GM19467 (cell line): ENCODE data around the gene POMGNT2.
"Not testable (repeated sequence)": the region's sequence is repeated elsewhere in the genome, so short reads cannot be mapped to it uniquely, and the experiment has no call there.

ENCODE experiments used
- ATAC-seq: cut with Tn5 transposase; IDR thresholded peaks from one replicate; pipeline ENCODE4 v1.9.1; 2021; ENCODE audit warnings: mild to moderate bottlenecking, moderate library complexity; ENCODE audit not compliant: unreplicated experiment

Gene POMGNT2

DNA sequence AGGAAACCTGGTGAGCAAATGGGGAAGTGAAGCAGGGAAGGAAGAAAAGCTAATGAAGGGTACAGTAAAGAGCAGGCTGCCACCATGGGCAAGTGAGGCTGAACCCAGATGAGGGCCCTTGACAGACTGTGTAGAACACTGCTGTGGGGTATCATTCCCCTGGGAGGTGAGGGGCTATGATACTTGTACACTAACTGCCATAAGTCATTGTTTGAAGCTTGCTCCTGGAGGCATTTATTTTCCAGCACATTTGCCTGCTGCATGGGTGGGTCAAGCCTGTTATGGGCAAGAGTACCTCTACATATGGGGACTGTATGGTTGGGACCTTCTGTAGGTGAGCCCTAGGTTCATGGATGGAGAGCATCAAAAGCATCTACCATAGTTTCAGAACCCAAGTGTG lies 57.4 kb downstream of the POMGNT2 start:
- ATAC-seq = no peak

DNA sequence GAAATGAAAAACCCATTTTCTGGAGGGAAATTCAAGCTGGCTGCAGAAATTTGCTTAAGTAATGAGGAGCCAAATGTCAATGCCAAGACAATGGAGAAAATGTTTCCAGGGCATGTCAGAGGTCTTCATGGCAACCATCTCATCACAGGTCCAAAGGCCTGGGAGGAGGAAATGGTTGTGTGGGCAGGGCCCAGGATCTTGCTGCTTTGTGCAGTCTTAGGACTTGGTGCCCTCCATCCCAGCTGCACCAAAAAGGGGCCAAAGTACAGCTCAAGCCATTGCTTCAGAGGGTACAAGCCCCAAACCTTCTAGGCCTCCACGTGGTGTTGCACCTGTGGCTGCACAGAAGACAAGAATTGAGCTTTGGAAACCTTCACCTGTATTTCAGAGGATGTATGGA lies 59.3 kb downstream of the POMGNT2 start:
- ATAC-seq = no peak

DNA sequence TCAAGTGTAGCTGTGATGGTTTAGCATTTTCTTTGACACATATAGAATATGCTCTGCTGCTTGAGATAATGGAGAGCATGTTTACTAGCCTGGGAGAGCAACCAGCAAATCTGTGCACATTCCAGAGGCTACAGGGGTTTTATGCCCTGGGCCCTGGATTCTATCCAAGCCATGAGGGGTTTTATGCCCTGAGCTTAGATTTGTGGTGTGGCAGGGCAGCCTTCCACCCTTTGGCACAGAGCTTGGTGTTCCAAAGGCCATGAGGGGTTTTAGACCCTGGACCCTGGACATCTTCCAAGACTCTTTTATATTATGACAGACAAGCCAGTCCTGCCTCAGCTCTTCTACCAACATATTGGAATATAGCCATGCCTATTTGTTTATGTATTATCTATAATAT lies 60.8 kb downstream of the POMGNT2 start:
- ATAC-seq = not testable (repeated sequence)

DNA sequence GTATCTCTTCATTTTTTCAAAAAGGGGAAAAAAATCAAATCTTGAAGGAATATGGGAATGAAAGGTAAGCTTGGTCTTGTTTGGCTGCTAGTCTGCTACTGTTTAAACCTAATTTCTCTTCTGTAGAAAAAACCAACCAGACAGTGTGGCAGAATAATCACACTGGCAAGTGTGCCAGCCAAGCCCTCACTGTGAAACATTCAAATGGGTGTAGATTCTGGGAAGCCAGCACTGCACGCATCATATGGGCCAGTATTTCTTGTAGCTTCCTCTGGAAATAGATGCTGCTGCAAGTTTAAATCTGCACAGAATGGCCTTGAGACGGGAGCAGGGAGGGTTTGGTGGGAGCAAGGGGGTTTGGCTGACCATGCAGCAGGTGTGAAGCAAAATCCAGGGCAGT lies 62.1 kb downstream of the POMGNT2 start:
- no peak for ATAC-seq

DNA sequence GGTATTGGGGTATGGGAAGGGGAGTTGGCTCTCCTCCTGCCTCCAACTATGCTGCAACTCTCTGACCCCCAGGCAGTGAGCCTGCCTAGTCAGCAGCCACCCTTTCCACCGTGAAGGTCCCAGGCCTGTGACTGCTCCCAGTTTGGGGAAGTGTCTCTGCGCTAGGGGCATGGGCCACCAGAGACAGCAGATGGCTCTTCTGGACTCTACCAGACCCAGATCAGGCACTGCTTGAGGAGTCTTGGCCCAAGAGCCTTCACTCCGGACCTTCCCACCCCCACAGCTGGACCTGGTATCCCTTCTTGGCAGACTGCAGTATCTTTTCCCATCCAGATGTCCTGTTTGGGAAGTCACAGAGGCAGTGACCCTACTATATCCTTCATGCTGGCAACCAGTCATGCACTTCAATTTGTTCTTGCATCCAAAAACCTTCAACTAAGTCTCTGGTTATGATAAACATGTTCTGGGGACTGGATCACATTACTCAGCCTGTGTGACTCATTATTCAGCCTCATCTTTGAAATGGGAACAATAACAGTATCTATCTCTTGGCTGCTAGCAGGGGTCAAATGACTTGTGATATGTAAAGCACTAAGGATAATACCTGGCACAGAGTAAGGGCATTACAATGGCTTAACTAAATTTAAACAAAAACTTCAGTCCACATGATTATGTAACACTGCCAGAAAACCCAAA lies 62.7 kb downstream of the POMGNT2 start:
- no peak for ATAC-seq

DNA sequence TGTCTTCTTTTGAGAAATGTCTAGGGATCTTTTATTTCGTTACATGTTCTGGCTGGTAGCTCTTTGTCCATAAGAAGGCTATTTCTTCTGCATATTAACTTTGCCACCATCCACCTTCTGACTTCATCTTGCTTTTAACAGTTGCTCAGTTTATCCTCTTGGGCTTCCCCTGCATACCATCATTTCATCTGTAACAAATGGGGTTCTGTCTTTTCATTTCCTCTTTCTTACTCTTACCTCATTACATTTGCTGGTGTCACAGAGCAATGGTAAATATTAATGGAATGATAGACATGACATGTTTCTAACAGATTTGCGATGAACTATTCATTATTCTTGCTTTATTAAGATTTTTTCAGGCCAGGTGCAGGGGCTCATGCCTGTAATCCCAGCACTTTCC lies 64.4 kb downstream of the POMGNT2 start:
- ATAC-seq = no peak

DNA sequence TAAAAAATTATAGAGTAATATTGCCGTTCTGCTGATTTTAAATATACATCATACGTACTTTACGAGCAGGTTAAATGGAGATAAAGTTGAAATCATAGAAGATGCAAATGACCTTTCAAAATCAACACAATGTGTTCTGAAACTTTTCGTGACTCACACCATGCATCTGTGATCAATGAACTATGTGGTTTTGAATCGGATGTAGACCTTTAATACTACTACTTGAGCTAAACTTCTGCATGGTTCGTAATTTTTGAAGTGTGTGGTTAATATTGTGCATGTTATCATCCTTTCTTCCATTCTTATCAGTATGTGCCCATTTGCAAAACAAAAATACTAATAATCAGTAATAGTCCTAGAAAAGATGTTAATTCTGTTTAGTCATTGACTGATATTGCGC lies 67.9 kb downstream of the POMGNT2 start:
- peak; percentile 65 for ATAC-seq

DNA sequence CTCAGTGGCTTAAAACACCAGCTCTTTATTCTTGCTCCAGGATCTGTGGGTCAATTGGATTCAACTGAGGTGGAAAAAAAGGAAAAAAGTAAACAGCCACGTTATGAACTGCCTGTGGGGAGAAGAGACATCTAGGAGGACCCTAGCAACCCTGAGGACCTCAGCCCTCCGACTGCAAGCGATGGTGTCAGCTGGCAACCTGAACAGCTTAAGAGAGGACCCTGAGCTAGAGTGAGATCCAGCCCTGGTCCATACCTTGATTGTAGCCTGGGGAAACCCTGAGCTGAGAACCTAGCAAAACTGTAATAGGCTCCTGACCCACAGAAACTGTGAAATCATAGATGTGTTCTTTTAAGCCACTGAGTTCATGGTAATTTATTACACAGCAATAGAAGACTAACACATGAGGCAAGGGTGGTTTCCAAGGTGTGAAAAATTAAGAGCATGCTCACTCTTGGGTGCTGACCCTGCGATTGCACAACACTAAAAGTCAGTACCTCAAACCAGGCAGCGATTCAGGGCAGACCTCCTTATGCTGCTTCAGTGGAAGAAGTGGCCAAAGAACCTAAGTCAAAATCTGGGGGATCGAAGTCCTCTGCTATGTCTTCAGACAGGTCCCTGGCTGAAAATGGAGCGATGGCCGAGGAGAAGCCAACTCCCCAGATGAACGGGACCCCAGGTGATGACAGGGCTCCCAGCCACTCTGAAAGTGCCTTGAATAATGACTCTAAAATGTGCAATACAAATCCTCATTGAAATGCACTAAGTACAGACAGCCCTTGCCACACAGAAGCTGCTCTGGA lies 69.1 kb downstream of the POMGNT2 start:
- ATAC-seq = no peak

DNA sequence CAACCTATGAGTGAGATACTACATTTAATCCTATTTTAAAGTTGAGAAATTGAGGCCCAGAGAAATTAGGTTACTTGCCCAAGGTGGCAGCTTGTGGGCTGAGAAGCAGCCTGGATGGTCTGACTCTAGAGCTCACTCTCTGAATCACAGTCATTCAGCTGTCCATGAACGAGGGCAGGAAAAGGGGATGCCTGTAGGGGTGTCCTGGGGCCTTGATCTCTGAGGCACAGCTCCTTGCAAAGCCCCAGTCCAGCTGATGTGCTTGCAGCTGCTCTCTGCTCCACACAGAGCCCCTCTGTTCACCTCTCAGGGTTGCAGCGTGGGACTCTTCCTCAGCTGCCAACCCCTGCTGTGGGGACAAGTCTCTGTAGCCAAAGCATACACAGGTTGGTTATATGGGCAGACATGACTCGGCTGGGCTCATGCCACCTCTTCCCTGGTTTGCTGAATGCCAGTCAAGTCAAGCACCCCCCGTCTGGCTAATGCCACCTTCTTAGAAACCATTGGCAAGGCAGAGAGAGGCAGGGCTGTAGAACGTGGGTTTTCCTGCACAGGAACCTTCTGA lies 70.0 kb downstream of the POMGNT2 start:
- ATAC-seq = no peak

DNA sequence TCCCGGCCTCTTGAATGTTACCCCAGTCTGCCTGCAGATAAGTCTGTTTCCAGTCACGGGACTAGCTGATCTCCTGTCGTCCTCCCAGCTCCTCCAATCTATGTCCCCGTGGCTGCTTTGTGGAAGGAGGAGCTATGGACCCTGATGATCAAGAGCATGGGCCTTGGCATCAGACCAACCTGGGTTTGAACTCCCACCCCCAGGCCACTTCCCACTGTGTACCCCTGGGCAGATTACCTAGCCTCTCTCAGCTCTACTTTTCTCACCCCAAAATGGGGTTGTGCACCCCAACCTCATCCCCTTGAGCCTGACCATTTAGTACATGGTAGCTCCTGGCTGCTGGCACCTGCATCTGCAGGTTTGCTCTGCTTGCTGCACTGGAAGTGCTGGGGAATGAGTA lies 71.0 kb downstream of the POMGNT2 start:
- no peak for ATAC-seq

DNA sequence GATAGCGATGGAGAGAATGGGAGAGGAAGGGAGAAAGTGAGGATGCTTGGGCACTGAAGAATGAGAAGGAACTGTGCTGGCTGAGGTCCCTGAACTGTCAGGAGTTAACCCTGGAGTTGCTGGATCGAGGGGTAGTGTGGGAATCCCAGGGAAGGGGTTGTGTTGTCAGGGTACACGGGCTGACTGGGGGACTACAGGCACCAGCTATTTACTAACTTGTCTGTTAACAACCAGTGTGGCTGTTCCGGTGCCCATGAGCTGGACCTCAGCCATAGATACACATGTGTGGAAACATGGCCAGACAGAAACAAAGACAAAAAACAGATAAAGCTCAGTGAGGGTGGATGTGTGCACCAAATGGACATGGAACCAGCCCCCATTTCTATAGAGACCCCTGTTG lies 71.7 kb downstream of the POMGNT2 start:
- ATAC-seq = no peak

DNA sequence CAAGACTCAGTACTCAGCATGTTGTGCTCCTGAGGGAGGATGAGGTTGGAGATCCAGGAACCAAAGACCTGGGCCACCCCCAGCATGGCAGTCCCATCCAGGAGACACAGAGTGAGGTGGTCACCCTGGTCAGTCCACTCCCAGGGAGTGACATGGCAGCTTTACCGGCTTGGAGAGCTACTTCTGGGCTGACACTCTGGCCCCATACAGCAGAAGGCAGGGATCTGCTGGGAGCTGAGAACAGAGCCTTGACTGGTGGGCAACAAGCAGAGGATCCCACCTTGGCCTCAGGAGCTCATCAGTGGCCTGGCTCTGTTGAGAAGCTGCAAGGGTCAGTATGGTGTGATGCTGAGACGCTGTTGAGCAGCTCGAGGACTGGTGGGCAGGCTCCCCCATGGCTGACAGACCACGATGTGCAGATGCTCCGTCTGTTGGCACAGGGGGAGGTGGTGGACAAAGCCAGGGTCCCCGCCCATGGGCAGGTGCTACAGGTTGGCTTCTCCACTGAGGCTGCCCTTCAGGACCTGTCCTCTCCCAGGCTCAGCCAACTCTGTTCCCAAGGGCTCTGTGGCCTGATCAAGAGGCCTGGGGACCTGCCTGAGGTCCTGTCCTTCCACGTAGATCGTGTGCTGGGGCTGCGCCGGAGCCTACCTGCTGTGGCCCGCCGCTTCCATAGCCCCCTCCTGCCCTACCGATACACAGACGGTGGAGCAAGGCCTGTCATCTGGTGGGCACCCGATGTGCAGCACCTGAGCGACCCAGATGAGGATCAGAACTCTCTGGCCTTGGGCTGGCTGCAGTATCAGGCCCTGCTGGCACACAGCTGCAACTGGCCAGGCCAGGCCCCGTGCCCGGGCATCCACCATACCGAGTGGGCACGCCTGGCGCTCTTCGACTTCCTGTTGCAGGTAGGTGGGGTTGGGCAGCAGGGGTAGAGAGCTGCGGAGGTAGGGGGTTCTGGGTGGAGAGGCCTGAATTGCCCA lies 72.9 kb downstream of the POMGNT2 start:
- ATAC-seq = no peak

DNA sequence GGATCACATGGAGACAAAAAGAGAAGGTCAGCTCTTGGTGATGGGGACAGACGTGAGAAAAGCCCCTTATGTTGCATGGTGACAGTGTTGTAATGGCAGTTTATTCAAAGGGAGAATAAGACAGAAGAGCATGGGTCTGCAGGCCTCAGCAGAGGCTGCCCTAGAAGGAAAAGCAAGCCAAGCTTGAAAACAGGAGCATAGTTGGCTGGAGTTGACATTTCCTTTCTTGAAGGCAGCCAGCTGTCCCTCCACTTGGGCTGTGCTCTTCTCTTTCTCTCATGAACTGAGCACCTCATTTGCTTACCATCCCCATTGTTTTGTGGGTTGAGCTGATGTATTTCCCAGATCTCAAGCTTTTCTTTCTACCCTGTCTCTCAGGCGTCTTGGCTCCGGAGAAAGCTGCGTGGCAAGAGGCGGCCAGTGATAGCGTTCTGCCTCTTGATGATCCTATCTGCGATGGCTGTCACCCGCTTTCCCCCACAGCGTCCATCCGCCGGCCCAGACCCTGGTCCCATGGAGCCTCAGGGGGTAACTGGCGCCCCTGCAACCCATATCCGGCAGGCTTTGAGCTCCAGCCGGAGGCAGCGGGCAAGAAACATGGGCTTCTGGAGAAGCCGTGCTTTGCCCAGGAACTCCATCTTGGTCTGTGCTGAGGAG lies 73.9 kb downstream of the POMGNT2 start:
- ATAC-seq = no peak

DNA sequence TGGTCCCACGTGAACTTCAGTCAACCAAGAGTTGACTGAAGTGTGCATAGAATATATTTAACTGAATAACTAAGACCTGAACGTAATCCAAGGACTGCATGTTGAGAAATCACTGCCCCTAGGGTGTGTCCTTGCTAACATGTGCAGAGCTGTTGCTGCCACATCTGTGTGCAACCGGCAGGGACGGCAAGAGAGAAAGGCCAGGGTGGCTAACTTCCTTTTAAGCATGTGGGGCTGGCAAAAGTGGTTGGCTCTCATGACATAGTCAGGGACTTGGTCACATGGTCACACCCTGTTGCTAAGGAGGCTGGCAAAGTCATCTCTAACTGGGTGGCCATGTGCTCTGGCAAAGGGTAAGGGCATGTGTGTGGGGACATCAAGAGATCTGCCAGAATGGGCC lies 74.4 kb downstream of the POMGNT2 start:
- ATAC-seq = no peak

DNA sequence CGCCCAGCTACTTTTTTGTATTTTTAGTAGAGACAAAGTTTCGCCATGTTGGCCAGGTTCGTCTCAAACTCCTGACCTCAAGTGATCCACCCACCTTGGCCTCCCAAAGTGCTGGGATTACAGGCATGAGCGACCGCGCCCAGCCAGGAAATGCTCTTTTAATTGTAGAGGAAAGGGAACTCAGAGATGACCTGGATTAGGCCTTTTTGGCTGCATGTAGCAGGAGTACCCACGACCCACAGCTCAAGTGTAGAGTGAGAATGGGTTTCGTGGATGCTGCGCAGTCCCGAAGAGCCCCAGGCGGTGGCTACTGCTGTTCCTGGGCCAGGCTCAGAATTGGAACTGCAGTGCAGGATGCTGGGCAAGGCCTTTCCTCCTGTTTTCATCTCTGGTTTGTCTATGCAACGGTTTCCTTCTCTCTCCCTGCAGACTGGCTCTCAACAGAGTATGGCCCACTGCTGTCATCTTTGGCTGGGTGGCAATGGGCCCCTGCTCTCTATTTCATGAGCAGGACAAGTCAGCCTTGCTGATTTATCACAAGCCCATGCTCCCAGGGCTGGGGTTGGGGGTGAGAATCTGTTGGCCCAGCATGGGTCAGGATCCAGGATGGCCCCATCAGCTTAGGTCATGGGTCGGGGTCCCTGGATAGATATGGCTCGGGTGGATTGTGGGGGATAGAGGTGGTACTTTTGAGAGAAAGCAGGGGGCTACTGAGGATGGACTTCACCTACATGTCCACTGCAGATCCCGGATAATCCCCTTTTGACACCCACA lies 75.5 kb downstream of the POMGNT2 start:
- no peak for ATAC-seq
